Measurements from ENCODE around the gene PRR13. TPM values are rescaled to one million over a fixed set of nuclear protein-coding genes. Genes with fewer than 3 reads are reported as not detected.
A peak's percentile ranks its signal among the peaks of the same experiment; 100 is the strongest.

PRR13 gene
- total RNA-seq, 1 donor from 2014 or later: 67.2 TPM

- Mint-ChIP-seq H3K4me3 (no peak overlapping the region), H3K36me3 (peaks cover 54% of the 10 kb centered on the region), H3K27ac (no peak overlapping the region), H3K4me1 (peaks cover 39% of the 10 kb centered on the region), H3K9me3 (no peaks in the 10 kb centered on the region), H3K27me3 (ENCODE audit: insufficient read depth, low read depth) (peaks cover 5% of the 10 kb centered on the region)
- Histone ChIP-seq H3K27ac (no peak overlapping the region), H3K9ac (no peak overlapping the region), H2AFZ (replicated peaks) (no peak overlapping the region), H3K27me3 (no peaks in the 10 kb centered on the region), H3K79me2 (ENCODE audit: low read depth) (peaks cover 100% of the 10 kb centered on the region), H3K4me2 (no peak overlapping the region), H4K20me1 (ENCODE audit: low read depth) (peaks cover 100% of the 10 kb centered on the region), H3K4me1 (peaks cover 33% of the 10 kb centered on the region), H3K36me3 (peaks cover 59% of the 10 kb centered on the region), H3F3A (ENCODE audit: low read depth) (peaks cover 93% of the 10 kb centered on the region), H3K4me3 (no peak overlapping the region), H3K9me3 (ENCODE audit: low read depth) (no peaks in the 10 kb centered on the region)
- DNase-seq (ENCODE audit: low spot score): no peak
- TF ChIP-seq EZH2phosphoT487 (IDR thresholded peaks at IDR 0.05) (no peak), EZH2 (IDR thresholded peaks at IDR 0.05) (no peak), CTCF (IDR thresholded peaks at IDR 0.05) (no peak)
Observed at GRCh38 chr12:53467082-53467481, 25.5 kb downstream of the PRR13 start.

- no peak overlapping the region for H3K27ac Mint-ChIP-seq
- H3F3A ChIP-seq (ENCODE audit: low read depth): peaks cover 93% of the 10 kb centered on the region
Observed at GRCh38 chr12:53467880-53468279, 26.3 kb downstream of the PRR13 start.

DNA sequence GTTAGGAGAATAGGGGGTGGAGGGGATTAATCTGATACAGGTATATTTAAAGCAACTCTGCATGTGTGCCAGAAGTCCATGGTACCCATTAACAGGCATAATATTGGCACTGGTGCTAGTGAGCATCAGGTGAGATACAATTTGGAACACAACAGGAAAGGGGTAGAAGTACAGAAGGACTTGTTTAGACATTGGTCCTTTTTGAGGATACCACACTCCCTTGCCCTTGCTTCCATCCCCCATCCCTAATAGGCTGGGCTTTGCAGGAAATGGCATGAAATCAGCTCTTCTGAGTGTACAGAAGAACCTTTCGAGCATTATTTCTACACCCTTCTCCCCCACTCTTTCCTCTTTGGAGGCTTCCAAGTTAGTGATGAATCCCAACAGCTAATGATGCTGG lies 26.7 kb downstream of the PRR13 start:
- peaks cover 47% of the 10 kb centered on the region for H3K36me3 ChIP-seq

More at GRCh38 chr12:53467880-53468279, 26.3 kb downstream of the PRR13 start:
- Histone ChIP-seq H3K9me3 (ENCODE audit: low read depth) (no peaks in the 10 kb centered on the region), H3K4me2 (no peak overlapping the region), H3K36me3 (peaks cover 51% of the 10 kb centered on the region), H3K79me2 (ENCODE audit: low read depth) (peaks cover 100% of the 10 kb centered on the region), H3K4me3 (no peak overlapping the region), H2AFZ (replicated peaks) (no peak overlapping the region), H3K27me3 (no peaks in the 10 kb centered on the region), H4K20me1 (ENCODE audit: low read depth) (peaks cover 100% of the 10 kb centered on the region), H3K27ac (no peak overlapping the region), H3K9ac (no peak overlapping the region), H3K4me1 (peaks cover 33% of the 10 kb centered on the region)
- H3K4me3 Mint-ChIP-seq: no peak overlapping the region
- H3K27me3 Mint-ChIP-seq (ENCODE audit: insufficient read depth, low read depth): peaks cover 5% of the 10 kb centered on the region
- H3K4me1 Mint-ChIP-seq: peaks cover 35% of the 10 kb centered on the region
- TF ChIP-seq EZH2phosphoT487 (IDR thresholded peaks at IDR 0.05) (no peak), CTCF (IDR thresholded peaks at IDR 0.05) (no peak), EZH2 (IDR thresholded peaks at IDR 0.05) (no peak)
- peaks cover 52% of the 10 kb centered on the region for H3K36me3 Mint-ChIP-seq
- no peaks in the 10 kb centered on the region for H3K9me3 Mint-ChIP-seq
- DNase-seq (ENCODE audit: low spot score): no peak

DNA sequence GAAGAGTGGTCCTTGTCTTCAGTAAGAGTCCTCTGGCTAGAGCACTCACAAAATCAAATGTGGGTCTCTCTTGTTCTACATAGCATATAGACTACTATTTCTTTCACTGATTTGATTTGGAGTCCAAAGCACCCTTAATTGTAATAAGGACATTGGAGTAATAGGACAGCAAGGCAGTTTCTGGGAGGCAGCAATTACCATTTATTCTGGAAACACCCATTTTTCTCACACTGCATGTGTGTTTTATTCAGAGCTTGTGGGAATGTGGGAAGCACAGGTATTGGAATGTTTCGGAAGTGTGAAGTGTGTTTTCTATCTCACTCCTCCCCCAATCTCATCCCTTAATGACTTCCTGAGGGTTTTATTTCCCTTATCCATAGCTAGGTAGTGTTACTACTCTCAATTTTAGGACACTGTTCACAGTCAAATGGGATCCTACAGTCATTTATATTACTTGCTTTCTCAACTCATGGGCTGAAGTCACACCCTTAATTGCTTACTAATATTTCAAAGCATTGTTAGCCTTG lies 30.6 kb downstream of the PRR13 start:
- H3K9me3 ChIP-seq (ENCODE audit: low read depth): no peaks in the 10 kb centered on the region
- no peak overlapping the region for H2AFZ ChIP-seq (replicated peaks)
- peak overlapping the region; percentile 52 for H3K4me2 ChIP-seq
- H3K4me1 ChIP-seq: peaks cover 53% of the 10 kb centered on the region
- peaks cover 59% of the 10 kb centered on the region for H3K36me3 Mint-ChIP-seq
- peaks cover 100% of the 10 kb centered on the region for H3K79me2 ChIP-seq (ENCODE audit: low read depth)
- TF ChIP-seq EZH2phosphoT487 (IDR thresholded peaks at IDR 0.05): no peak
- no peak for TF ChIP-seq EZH2 (IDR thresholded peaks at IDR 0.05)
- no peak for TF ChIP-seq CTCF (IDR thresholded peaks at IDR 0.05)
- no peak overlapping the region for H3K9ac ChIP-seq
- H3K36me3 ChIP-seq: peaks cover 48% of the 10 kb centered on the region
- no peak overlapping the region for H3K4me3 ChIP-seq
- H4K20me1 ChIP-seq (ENCODE audit: low read depth): peaks cover 100% of the 10 kb centered on the region
- peak overlapping the region; percentile 80 for H3K27ac ChIP-seq
- H3K4me1 Mint-ChIP-seq: peaks cover 43% of the 10 kb centered on the region
- H3K9me3 Mint-ChIP-seq: no peaks in the 10 kb centered on the region
- no peak for DNase-seq (ENCODE audit: low spot score)
- H3K27ac Mint-ChIP-seq: no peak overlapping the region
- H3K27me3 ChIP-seq: no peaks in the 10 kb centered on the region
- H3K4me3 Mint-ChIP-seq: no peak overlapping the region
- peaks cover 2% of the 10 kb centered on the region for H3K27me3 Mint-ChIP-seq (ENCODE audit: insufficient read depth, low read depth)
- H3F3A ChIP-seq (ENCODE audit: low read depth): peaks cover 96% of the 10 kb centered on the region

More for the DNA sequence above, 26.7 kb downstream of the PRR13 start:
- Mint-ChIP-seq H3K4me3 (no peak overlapping the region), H3K27ac (no peak overlapping the region), H3K27me3 (ENCODE audit: insufficient read depth, low read depth) (peaks cover 5% of the 10 kb centered on the region), H3K4me1 (peaks cover 32% of the 10 kb centered on the region), H3K9me3 (no peaks in the 10 kb centered on the region), H3K36me3 (peaks cover 48% of the 10 kb centered on the region)
- H3K27me3 ChIP-seq: no peaks in the 10 kb centered on the region
- H3K4me1 ChIP-seq: peaks cover 33% of the 10 kb centered on the region
- no peaks in the 10 kb centered on the region for H3K9me3 ChIP-seq (ENCODE audit: low read depth)
- H3K79me2 ChIP-seq (ENCODE audit: low read depth): peaks cover 100% of the 10 kb centered on the region
- H2AFZ ChIP-seq (replicated peaks): no peak overlapping the region
- H4K20me1 ChIP-seq (ENCODE audit: low read depth): peaks cover 100% of the 10 kb centered on the region
- no peak for TF ChIP-seq EZH2phosphoT487 (IDR thresholded peaks at IDR 0.05)
- H3K9ac ChIP-seq: no peak overlapping the region
- DNase-seq (ENCODE audit: low spot score): no peak
- peaks cover 93% of the 10 kb centered on the region for H3F3A ChIP-seq (ENCODE audit: low read depth)
- H3K4me3 ChIP-seq: no peak overlapping the region
- H3K27ac ChIP-seq: no peak overlapping the region
- no peak overlapping the region for H3K4me2 ChIP-seq

All from neural progenitor cell (in vitro differentiated cells).